Mesenchymal stem cell (in vitro differentiated cells and primary cell): ENCODE measurements around the gene CEP170B.

ENCODE experiments used
- DNase-seq: peaks from one replicate; pipeline ENCODE4 v3.0.0-alpha.2; 2013
- H2AFZ ChIP-seq: one replicate; pipeline ENCODE4 v1.6.1; 2013; ENCODE audit warnings: low read depth, mild to moderate bottlenecking, control low read depth, inconsistent platforms, low read length, moderate library complexity
- H2AK5ac ChIP-seq: 2 replicates; pipeline ENCODE4 v1.6.1; 2013; ENCODE audit warnings: low read length, moderate library complexity, mild to moderate bottlenecking, inconsistent platforms; ENCODE audit not compliant: severe bottlenecking
- H2BK120ac ChIP-seq: one replicate; pipeline ENCODE4 v1.6.1; 2013; ENCODE audit warnings: low read depth, mild to moderate bottlenecking, inconsistent platforms, low read length, moderate library complexity
- H2BK12ac ChIP-seq, 2 experiments: one replicate each; pipeline ENCODE4 v1.6.1; 2013; ENCODE audit warnings: inconsistent platforms in 2 of 2, low read length in 2 of 2, mild to moderate bottlenecking in 2 of 2, moderate library complexity in 2 of 2, control low read depth in 1 of 2
- H2BK15ac ChIP-seq: one replicate; pipeline ENCODE4 v1.6.1; 2013; ENCODE audit warnings: mild to moderate bottlenecking, low read depth, inconsistent platforms; ENCODE audit not compliant: poor library complexity, severe bottlenecking
- H2BK5ac ChIP-seq: 2 replicates; pipeline ENCODE4 v1.6.1; 2013; ENCODE audit warnings: low read depth, mild to moderate bottlenecking, low read length, control low read depth, inconsistent platforms; ENCODE audit not compliant: poor library complexity, severe bottlenecking
- H3K14ac ChIP-seq, 2 experiments: one replicate each; pipeline ENCODE4 v1.6.1; 2013; ENCODE audit warnings: inconsistent platforms in 2 of 2, low read length in 2 of 2, control low read depth in 1 of 2, mild to moderate bottlenecking in 1 of 2, moderate library complexity in 1 of 2
- H3K18ac ChIP-seq, 2 experiments: one replicate each; pipeline ENCODE4 v1.6.1; 2013; ENCODE audit warnings: inconsistent platforms in 2 of 2, low read length in 2 of 2, control low read depth in 1 of 2, low read depth in 1 of 2, mild to moderate bottlenecking in 1 of 2
- H3K23ac ChIP-seq, 2 experiments: one replicate each; pipeline ENCODE4 v1.6.1; 2013; ENCODE audit warnings: inconsistent platforms in 2 of 2, low read length in 2 of 2, mild to moderate bottlenecking in 2 of 2, moderate library complexity in 2 of 2, control low read depth in 1 of 2
- H3K27ac ChIP-seq: 2 replicates; pipeline ENCODE4 v1.5.1; 2013; ENCODE audit warnings: mild to moderate bottlenecking, moderate library complexity, low read length, control low read depth, inconsistent platforms; ENCODE audit not compliant: poor library complexity, severe bottlenecking
- H3K27me3 ChIP-seq, 2 experiments: 2 replicates each; pipeline versions ENCODE4 v1.6.1 to v1.7.0; 2013; ENCODE audit warnings: low read length in 2 of 2, mild to moderate bottlenecking in 2 of 2, moderate library complexity in 2 of 2, control low read depth in 1 of 2, inconsistent platforms in 1 of 2; ENCODE audit not compliant: control insufficient read depth in 1 of 2, insufficient read depth in 1 of 2
- H3K36me3 ChIP-seq, 2 experiments: 2 replicates each; pipeline versions ENCODE4 v1.6.1 to v1.7.0; 2013; ENCODE audit warnings: low read length in 2 of 2, control low read depth in 1 of 2, inconsistent platforms in 1 of 2, low read depth in 1 of 2, mild to moderate bottlenecking in 1 of 2; ENCODE audit not compliant: insufficient read depth in 2 of 2, control insufficient read depth in 1 of 2
- H3K4ac ChIP-seq, 2 experiments: one replicate each; pipeline ENCODE4 v1.6.1; 2013; ENCODE audit warnings: inconsistent platforms in 2 of 2, low read length in 2 of 2, mild to moderate bottlenecking in 2 of 2, moderate library complexity in 2 of 2, control low read depth in 1 of 2, low read depth in 1 of 2
- H3K4me1 ChIP-seq: 2 replicates; pipeline ENCODE4 v1.6.1; 2013; ENCODE audit warnings: low read depth, low read length, control low read depth; ENCODE audit not compliant: control insufficient read depth, insufficient read depth
- H3K4me2 ChIP-seq: 2 replicates; pipeline ENCODE4 v1.6.1; 2013; ENCODE audit warnings: low read length, mild to moderate bottlenecking, inconsistent platforms; ENCODE audit not compliant: poor library complexity, severe bottlenecking
- H3K4me3 ChIP-seq, 2 experiments: 2 replicates each; pipeline versions ENCODE4 v1.5.1 to v1.7.0; 2013; ENCODE audit warnings: low read length in 2 of 2, mild to moderate bottlenecking in 2 of 2, control low read depth in 1 of 2, low read depth in 1 of 2; ENCODE audit not compliant: insufficient read depth in 1 of 2
- H3K79me1 ChIP-seq: replicated peaks from 2 replicates; pipeline ENCODE4 v1.6.1; 2013; ENCODE audit warnings: mild to moderate bottlenecking, control low read depth, low read length, inconsistent platforms; ENCODE audit not compliant: poor library complexity, severe bottlenecking
- H3K9ac ChIP-seq: 2 replicates; pipeline ENCODE4 v1.7.0; 2013; ENCODE audit warnings: mild to moderate bottlenecking, low read length, moderate library complexity
- H3K9me3 ChIP-seq: 2 replicates; pipeline ENCODE4 v1.7.0; 2013; ENCODE audit warnings: mild to moderate bottlenecking, low read length; ENCODE audit not compliant: control insufficient read depth
- H4K8ac ChIP-seq: one replicate; pipeline ENCODE4 v1.6.1; 2013; ENCODE audit warnings: inconsistent platforms, mild to moderate bottlenecking, low read length, moderate library complexity
- H4K91ac ChIP-seq: one replicate; pipeline ENCODE4 v1.6.1; 2013; ENCODE audit warnings: mild to moderate bottlenecking, low read length, inconsistent platforms
- WGBS: methylation state at CpG from one replicate; pipeline ENCODE4 v1.1.7; 2013; ENCODE audit warnings: mixed read lengths; 5-methylcytosine and 5-hydroxymethylcytosine counted together

Gene CEP170B

GRCh38 chr14:104926619-104927431 is 61.8 kb downstream of the CEP170B start:
- WGBS: 84% methylated on average over 21 of the region's 21 CpGs
- DNase-seq: no peak
- no peak overlapping the region for H2AK5ac ChIP-seq
- no peak overlapping the region for H3K14ac ChIP-seq
- no peak overlapping the region for H3K23ac ChIP-seq
- peaks cover 5 to 24% of the 10 kb centered on the region in 2 experiments for H3K27me3 ChIP-seq
- H3K27ac ChIP-seq: no peak overlapping the region
- no peak overlapping the region for H3K9ac ChIP-seq
- no peak overlapping the region for H2BK12ac ChIP-seq
- H3K4me3 ChIP-seq: no peak overlapping the region
- H3K4me1 ChIP-seq: peaks cover 27% of the 10 kb centered on the region
- H3K4me2 ChIP-seq: no peak overlapping the region
- H3K79me1 ChIP-seq: no peaks in the 10 kb centered on the region
- H4K91ac ChIP-seq: no peak overlapping the region
- no peaks in the 10 kb centered on the region for H3K36me3 ChIP-seq
- H3K9me3 ChIP-seq: peaks cover 6% of the 10 kb centered on the region
- H4K8ac ChIP-seq: no peak overlapping the region
- H2BK120ac ChIP-seq: no peak overlapping the region
- H2BK5ac ChIP-seq: no peak overlapping the region
- no peak overlapping the region for H3K4ac ChIP-seq
- H2BK15ac ChIP-seq: no peak overlapping the region
- H2AFZ ChIP-seq: no peak overlapping the region
- no peak overlapping the region for H3K18ac ChIP-seq

DNA sequence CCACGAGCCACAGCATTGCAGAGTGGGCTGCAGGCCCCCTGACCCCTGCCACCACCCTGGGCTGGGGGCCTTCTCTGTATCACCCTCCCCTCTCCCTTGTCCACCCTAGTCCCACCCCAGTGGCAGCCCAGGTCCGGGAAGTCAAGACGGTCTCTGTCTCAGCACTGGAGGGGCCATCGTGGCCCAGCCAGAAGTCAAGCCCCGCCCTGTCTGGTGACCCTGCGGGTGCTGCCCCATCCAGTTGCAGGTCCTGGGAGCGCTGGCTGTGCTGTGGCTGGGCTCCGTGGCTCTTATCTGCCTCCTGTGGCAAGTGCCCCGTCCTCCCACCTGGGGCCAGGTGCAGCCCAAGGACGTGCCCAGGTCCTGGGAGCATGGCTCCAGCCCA is 62.4 kb downstream of the CEP170B start:
- Histone ChIP-seq H3K36me3 (peaks cover 0 to 3% of the 10 kb centered on the region in 2 experiments), H2AK5ac (no peak overlapping the region), H3K4me1 (peaks cover 32% of the 10 kb centered on the region), H3K79me1 (no peaks in the 10 kb centered on the region), H2BK120ac (no peak overlapping the region), H3K4me2 (no peak overlapping the region), H3K27me3 (peaks cover 9 to 30% of the 10 kb centered on the region in 2 experiments), H3K23ac (no peak overlapping the region), H3K9me3 (peaks cover 6% of the 10 kb centered on the region), H2BK5ac (no peak overlapping the region), H3K4ac (no peak overlapping the region), H3K27ac (no peak overlapping the region), H3K4me3 (no peak overlapping the region), H2BK12ac (no peak overlapping the region), H3K18ac (no peak overlapping the region), H4K91ac (no peak overlapping the region), H3K9ac (no peak overlapping the region), H3K14ac (no peak overlapping the region), H2AFZ (no peak overlapping the region), H2BK15ac (no peak overlapping the region), H4K8ac (no peak overlapping the region)
- WGBS: 77% methylated on average over 10 of the region's 10 CpGs
- DNase-seq: no peak

DNA sequence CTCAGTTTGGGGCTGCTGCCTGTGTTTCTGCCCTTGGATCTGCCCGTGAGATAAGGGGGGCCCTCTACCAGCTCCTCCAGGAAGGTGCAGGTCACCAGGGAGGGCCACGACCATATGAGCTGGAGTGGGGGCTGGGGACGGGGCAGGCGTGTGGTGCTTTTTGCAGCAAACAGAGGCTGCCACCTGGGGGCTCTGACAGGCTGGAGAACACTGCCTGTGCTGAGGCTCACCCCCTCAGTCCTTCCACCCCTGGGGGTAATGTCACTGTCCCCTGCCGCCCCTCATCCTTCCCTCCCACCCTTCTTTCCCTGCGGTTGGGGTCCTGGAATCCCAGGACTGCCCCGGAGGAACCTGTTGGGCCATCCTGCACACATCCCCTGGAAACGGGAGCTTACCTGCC is 62.8 kb downstream of the CEP170B start:
- no peak overlapping the region for H3K9ac ChIP-seq
- no peak overlapping the region for H2BK120ac ChIP-seq
- no peak overlapping the region for H2BK5ac ChIP-seq
- no peak overlapping the region for H3K4me3 ChIP-seq
- H3K27me3 ChIP-seq: peaks cover 13 to 34% of the 10 kb centered on the region in 2 experiments
- 62% methylated on average over 8 of the region's 8 CpGs for WGBS
- H3K9me3 ChIP-seq: peaks cover 6% of the 10 kb centered on the region
- no peak overlapping the region for H3K4ac ChIP-seq
- H3K36me3 ChIP-seq: peaks cover 0 to 3% of the 10 kb centered on the region in 2 experiments
- no peak overlapping the region for H2AFZ ChIP-seq
- H3K18ac ChIP-seq: no peak overlapping the region
- H4K91ac ChIP-seq: no peak overlapping the region
- H2BK12ac ChIP-seq: no peak overlapping the region
- peaks cover 37% of the 10 kb centered on the region for H3K4me1 ChIP-seq
- no peak overlapping the region for H4K8ac ChIP-seq
- no peaks in the 10 kb centered on the region for H3K79me1 ChIP-seq
- H3K23ac ChIP-seq: no peak overlapping the region
- H3K27ac ChIP-seq: no peak overlapping the region
- no peak overlapping the region for H2BK15ac ChIP-seq
- H3K14ac ChIP-seq: no peak overlapping the region
- no peak overlapping the region for H2AK5ac ChIP-seq
- no peak overlapping the region for H3K4me2 ChIP-seq
- DNase-seq: no peak

GRCh38 chr14:104928391-104929133 is 63.5 kb downstream of the CEP170B start:
- H2AFZ ChIP-seq: no peak overlapping the region
- H3K4me1 ChIP-seq: peaks cover 38% of the 10 kb centered on the region
- H3K9me3 ChIP-seq: peaks cover 6% of the 10 kb centered on the region
- no peak overlapping the region for H3K18ac ChIP-seq
- H3K4ac ChIP-seq: no peak overlapping the region
- no peak overlapping the region for H2BK5ac ChIP-seq
- no peak overlapping the region for H3K9ac ChIP-seq
- H3K14ac ChIP-seq: no peak overlapping the region
- H2AK5ac ChIP-seq: no peak overlapping the region
- H3K36me3 ChIP-seq: peaks cover 0 to 3% of the 10 kb centered on the region in 2 experiments
- no peak overlapping the region for H3K4me2 ChIP-seq
- no peak overlapping the region for H2BK120ac ChIP-seq
- WGBS: 81% methylated on average over 17 of the region's 17 CpGs
- DNase-seq: no peak
- no peak overlapping the region for H4K91ac ChIP-seq
- H3K27me3 ChIP-seq: peaks cover 13 to 34% of the 10 kb centered on the region in 2 experiments
- no peak overlapping the region for H3K23ac ChIP-seq
- no peak overlapping the region for H2BK12ac ChIP-seq
- no peak overlapping the region for H4K8ac ChIP-seq
- H3K4me3 ChIP-seq: no peak overlapping the region
- H3K79me1 ChIP-seq: no peaks in the 10 kb centered on the region
- H2BK15ac ChIP-seq: no peak overlapping the region
- H3K27ac ChIP-seq: no peak overlapping the region
